ENCODE data around the gene TPI1.
"Not testable (repeated sequence)": the region's sequence is repeated elsewhere in the genome, so short reads cannot be mapped to it uniquely, and the experiment has no call there.

The TPI1 gene

DNA sequence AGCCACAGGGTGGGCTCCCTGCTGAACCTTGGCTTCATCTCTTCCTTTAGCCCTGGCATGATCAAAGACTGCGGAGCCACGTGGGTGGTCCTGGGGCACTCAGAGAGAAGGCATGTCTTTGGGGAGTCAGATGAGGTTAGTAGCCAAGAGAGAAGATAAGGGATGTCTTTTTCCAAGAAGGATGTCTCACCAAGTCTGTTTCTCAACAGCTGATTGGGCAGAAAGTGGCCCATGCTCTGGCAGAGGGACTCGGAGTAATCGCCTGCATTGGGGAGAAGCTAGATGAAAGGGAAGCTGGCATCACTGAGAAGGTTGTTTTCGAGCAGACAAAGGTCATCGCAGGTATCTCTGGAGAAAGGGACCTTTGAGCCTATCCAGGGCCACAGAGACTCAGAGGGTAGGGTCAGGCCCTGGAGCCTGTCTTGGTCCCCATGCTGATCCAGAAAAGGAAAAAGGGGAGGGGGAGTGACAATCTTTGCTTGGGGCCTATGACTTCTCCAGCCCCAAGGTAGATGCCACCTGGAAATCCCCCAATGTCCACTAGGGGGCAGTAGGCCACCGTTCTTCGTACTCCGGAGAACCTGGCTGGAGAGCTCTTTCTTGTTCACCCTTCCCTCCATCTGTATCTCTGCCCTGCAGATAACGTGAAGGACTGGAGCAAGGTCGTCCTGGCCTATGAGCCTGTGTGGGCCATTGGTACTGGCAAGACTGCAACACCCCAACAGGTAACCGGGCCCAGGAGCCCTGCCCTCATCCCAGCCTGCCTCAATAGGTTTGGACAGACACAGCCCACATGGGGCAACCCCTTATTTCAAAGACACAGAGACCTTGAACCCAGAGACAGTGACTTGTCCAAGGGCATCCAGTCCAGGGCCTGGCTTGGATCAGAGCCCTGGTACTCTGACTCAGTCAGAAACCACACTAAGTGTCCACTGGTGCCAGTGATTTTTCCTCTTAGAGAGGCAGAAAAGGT, 2.0 kb downstream of the TPI1 start:
- peak; percentile 73 for DNase-seq (ENCODE audit: low read depth)

GRCh38 chr12:6870304-6870703, 3.0 kb downstream of the TPI1 start:
- DNase-seq (ENCODE audit: low read depth) = not testable (repeated sequence)

- no peak for DNase-seq (ENCODE audit: low read depth)
Measured at GRCh38 chr12:6871052-6871957, 4.0 kb downstream of the TPI1 start.

DNA sequence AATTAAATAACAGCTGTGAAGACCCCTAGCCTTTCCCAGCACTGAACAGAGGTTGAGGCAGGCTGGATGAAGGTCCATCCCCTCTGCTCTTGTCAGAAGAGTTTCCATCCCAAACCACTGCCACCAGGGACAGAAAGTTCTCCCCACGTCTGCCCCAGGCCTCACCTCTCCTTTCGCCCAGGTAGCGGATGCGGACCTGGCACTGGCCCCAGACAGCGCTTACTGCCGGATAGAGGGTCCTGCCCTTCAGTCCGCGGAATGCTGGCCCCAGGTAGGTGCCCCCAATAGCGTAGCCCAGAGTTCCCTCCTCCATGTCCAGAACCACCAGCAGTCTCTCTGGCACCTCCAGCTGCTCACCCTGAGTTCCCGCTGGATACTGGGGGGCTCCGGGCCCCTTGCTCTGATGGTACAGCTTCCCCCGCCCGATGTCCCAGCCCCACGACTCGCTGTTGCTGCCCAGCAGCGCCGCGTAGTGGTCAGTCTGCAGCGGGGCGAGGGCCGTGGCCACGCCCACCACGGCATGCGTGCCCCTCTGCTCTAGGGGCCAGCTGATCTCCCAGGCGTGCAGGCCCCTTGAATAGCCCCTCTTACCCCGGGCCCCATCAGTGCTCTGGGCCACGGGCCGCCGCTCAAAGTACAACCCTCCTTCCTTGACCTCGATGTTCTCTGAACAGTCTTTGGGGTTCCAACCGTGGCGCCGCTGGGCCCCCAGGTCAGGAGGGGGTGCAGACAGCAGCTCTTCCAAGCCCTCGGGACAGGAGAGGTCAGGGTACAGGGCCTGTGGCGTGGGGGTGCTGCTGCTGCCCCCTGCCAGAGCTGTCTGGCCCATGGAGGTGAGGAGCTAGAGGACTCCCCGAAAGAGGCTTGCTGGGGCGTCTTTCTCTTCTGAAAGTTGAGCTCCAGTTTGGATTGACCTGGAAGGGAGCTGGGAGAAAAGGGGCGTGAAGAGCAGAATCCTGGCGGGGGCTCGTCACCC, 5.0 kb downstream of the TPI1 start:
- DNase-seq (ENCODE audit: low read depth) = peak; percentile 75

- peak; percentile 99 for DNase-seq (ENCODE audit: low read depth)
Measured at GRCh38 chr12:6873094-6874014, 6.0 kb downstream of the TPI1 start, which contains the start of gene SPSB2. Gene SPSB2 (minus strand): TSS chr12:6873303. CDS start chr12:6872901, 402 bp downstream.

- not testable (repeated sequence) for DNase-seq (ENCODE audit: low read depth)
Measured at GRCh38 chr12:6874015-6874368, 6.7 kb downstream of the TPI1 start.

- not testable (repeated sequence) for DNase-seq (ENCODE audit: low read depth)
Measured at GRCh38 chr12:6879824-6880223, 12.5 kb downstream of the TPI1 start.

DNA sequence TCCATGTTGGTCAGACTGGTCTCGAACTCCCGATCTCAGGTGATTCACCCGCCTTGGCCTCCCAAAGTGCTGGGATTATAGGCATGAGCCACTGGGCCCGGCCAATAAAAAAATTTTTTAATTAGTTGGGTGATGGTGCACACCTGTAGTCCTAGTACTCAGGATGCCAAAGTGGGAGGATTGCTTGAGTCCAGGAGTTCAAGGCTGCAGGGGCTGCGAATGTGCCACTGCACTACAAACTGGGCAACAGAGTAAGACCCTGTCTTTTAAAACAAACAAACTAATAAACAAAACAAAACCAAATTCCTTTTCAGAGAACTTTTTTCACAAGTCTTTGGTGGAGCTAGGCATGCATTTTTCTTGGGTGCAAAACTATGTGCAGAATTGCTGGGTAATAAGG, 15.9 kb downstream of the TPI1 start:
- no peak for DNase-seq (ENCODE audit: low read depth)

DNA sequence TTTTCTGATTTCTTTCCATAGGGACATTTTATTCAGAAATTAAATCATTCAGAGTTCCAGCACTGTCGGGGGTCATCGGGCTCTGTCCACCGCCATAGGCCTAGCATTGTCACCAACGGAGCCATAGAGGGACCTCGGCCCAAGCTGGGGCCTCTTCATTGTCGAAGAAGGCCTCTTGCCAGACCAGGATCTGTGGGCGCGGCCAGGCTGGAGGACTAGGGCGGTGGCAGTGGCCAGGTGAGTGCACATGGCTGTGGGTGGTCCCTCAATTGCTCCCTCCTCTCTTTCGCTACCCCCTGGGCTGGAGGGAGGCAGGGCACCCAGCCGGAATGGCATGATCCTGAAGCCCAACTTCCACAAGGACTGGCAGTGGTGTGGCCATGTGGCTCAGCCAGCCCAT, 16.4 kb downstream of the TPI1 start:
- DNase-seq (ENCODE audit: low read depth) = no peak

DNA sequence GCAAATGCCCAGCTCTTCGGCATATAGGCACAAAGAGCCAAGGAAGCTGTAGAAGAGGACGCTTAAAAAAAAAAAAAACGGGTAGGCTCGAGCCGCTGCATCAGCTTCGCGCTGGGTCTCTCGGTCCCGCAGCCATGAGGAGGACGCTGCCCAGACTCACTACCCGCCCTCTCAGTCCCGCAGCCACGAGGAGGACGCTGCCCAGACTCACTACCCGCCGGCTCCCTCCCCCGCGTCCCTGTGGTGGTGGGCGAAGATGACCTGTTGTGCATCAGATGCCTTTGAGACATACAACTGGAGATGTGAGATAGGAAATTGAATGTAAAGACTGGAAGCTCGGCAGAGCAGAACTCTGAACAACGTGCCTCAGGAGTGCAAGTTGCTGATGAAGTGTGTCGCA, 17.2 kb downstream of the TPI1 start:
- no peak for DNase-seq (ENCODE audit: low read depth)

DNA sequence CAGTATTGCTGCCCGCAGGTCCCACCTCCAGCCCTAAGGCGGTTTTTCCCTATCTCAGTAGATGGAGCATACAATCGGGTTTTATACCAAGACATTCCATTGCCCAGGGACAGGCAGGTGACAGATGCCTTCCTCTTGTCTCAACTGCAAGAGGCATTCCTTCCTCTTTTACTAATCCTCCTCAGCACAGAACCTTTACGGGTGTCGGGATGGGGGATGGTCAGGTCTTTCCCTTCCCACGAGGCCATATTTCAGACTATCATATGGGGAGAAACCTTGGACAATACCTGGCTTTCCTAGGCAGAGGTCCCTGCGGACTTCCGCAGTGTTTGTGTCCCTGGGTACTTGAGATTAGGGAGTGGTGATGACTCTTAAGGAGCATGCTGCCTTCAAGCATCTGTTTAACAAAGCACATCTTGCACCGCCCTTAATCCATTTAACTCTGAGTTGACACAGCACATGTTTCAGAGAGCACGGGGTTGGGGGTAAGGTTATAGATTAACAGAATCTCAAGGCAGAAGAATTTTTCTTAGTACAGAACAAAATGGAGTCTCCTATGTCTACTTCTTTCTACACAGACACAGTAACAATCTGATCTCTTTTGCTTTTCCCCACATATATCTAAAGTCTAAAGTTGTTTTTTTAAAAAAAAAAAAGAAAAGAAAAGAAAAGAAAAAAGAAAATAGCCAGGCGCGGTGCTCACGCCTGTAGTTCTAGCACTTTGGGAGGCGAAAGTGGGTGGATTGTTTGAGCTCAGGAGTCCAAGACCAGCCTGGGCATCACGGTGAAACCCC, 19.1 kb downstream of the TPI1 start:
- DNase-seq (ENCODE audit: low read depth) = not testable (repeated sequence)

- no peak for DNase-seq (ENCODE audit: low read depth)
Measured at GRCh38 chr12:6887460-6887859, 20.1 kb downstream of the TPI1 start.

GRCh38 chr12:6888360-6888759, 21.0 kb downstream of the TPI1 start:
- DNase-seq (ENCODE audit: low read depth) = no peak

DNA sequence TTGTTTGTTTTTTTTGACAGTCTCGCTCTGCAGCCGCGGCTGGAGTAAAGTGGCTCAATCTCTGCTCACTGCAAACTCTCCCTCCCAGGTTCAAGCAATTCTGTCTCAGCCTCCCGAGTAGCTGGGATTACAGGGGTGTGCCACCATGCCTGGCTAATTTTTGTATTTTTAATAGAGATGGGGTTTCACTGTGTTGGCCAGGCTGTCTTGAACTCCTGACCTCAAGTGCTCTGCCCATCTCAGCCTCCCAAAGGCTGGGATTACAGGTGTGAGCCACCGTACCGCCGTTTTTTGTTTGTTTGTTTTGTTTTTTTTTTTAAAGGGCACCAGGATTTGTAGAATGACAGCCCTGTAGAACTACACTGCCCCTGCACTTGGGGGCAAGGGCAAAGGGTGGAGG, 21.5 kb downstream of the TPI1 start:
- not testable (repeated sequence) for DNase-seq (ENCODE audit: low read depth)

- DNase-seq (ENCODE audit: low read depth) = not testable (repeated sequence)
Measured at GRCh38 chr12:6889775-6890573, 22.6 kb downstream of the TPI1 start.

- peak; percentile 99 for DNase-seq (ENCODE audit: low read depth)
Measured at GRCh38 chr12:6890789-6891645, 23.7 kb downstream of the TPI1 start.

- DNase-seq (ENCODE audit: low read depth) = no peak
Measured at GRCh38 chr12:6891646-6892001, 24.3 kb downstream of the TPI1 start.

DNA sequence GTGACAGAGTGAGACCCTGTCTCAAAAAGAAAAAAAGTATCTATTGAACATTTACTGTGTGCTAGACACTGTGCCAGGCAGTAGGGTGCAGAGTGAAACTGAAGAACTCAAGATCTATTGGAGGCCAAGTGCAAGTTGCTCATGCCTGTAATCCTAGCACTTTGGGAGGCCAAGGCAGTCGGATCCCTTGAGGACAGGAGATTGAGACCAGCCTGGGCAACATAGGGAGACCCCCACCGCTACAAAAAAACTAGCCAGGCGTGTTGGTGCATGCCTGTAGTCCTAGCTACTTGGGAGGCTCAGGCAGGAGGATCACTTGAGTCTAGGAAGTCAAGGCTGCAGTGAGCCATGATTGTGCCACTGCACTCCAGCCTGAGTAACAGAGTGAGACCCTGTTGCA, 25.4 kb downstream of the TPI1 start:
- not testable (repeated sequence) for DNase-seq (ENCODE audit: low read depth)
